Measurements from ENCODE around the gene TGM5. TPM values are rescaled to one million over a fixed set of nuclear protein-coding genes. Genes with fewer than 3 reads are reported as not detected.

Gene TGM5
- total RNA-seq, result not detected in 2 replicates

GRCh38 chr15:43266834-43267233 lies at the start of gene TGM5:
Gene TGM5, minus strand, starts transcription at chr15:43266928. Its CDS starts 79 bp downstream, at chr15:43266849.

GRCh38 chr15:43302205-43302817 lies 35.6 kb upstream of the TGM5 start, which contains the start of gene TGM7:
Gene TGM7, minus strand, starts transcription at chr15:43302255.

GRCh38 chr15:43220991-43221403 lies 45.7 kb downstream of the TGM5 start, which contains the start of gene EPB42:
Gene EPB42, minus strand, starts transcription at chr15:43221018. Its CDS starts 193 bp downstream, at chr15:43220825.

GRCh38 chr15:43185157-43186002 lies 81.3 kb downstream of the TGM5 start, which contains the start of gene CCNDBP1:
Gene CCNDBP1, plus strand, starts transcription at chr15:43185403. Its CDS starts 96 bp downstream, at chr15:43185499.

Other genes with a start within 250 kb of the TGM5 start
- gene UBR1, start 160.9 kb downstream of the TGM5 start, total RNA-seq, result 12.4 and 12.5 TPM in 2 replicates
- gene TMEM62, start 133.3 kb downstream of the TGM5 start, total RNA-seq, result 2.1 and 2.7 TPM in 2 replicates
- gene CCNDBP1, start 81.5 kb downstream of the TGM5 start, total RNA-seq, result 22.6 and 26.0 TPM in 2 replicates
- not detected in 2 replicates for gene EPB42, start 45.9 kb downstream of the TGM5 start, total RNA-seq
- not detected in 2 replicates for gene TGM7, start 35.3 kb upstream of the TGM5 start, total RNA-seq
- gene LCMT2, start 63.6 kb upstream of the TGM5 start, total RNA-seq, result 2.7 and 5.4 TPM in 2 replicates
- 12.4 and 18.7 TPM in 2 replicates for gene ZSCAN29, start 104.1 kb upstream of the TGM5 start, total RNA-seq
- gene TUBGCP4, start 104.2 kb upstream of the TGM5 start, total RNA-seq, result 10.0 and 11.8 TPM in 2 replicates
- 25.0 and 40.4 TPM in 2 replicates for gene TP53BP1, start 226.2 kb upstream of the TGM5 start, total RNA-seq